Small intestine (tissue), 7 donors: ENCODE results near the gene TRMU. TPM values are rescaled to one million over a fixed set of nuclear protein-coding genes. Genes with fewer than 3 reads are reported as not detected.

Experiments used
- DNase-seq, 2 donors: peaks; one replicate each; pipeline versions ENCODE4 v3.0.0 to v3.0.0-alpha.2; 2013
- FAIRE-seq: peaks from 2 replicates; lab custom pipeline; 2012; peaks lifted over from hg19 to GRCh38; lab: Jason Lieb, UNC
- H3K27ac ChIP-seq, 3 donors: one replicate each; pipeline ENCODE4 v1.5.1; 2013; ENCODE audit warnings: low read length in 2 of 3, mild to moderate bottlenecking in 2 of 3, control low read depth in 1 of 3, inconsistent platforms in 1 of 3, low read depth in 1 of 3, moderate library complexity in 1 of 3
- H3K27me3 ChIP-seq, 3 donors: one replicate each; pipeline ENCODE4 v1.6.1; 2013; ENCODE audit warnings: low read length in 3 of 3, inconsistent platforms in 1 of 3; ENCODE audit not compliant: control insufficient read depth in 3 of 3, insufficient read depth in 3 of 3
- H3K36me3 ChIP-seq, 3 donors: one replicate each; pipeline ENCODE4 v1.6.1; 2013; ENCODE audit warnings: low read length in 3 of 3, inconsistent platforms in 1 of 3, low read depth in 1 of 3, mild to moderate bottlenecking in 1 of 3, moderate library complexity in 1 of 3; ENCODE audit not compliant: control insufficient read depth in 3 of 3, insufficient read depth in 2 of 3
- H3K4me1 ChIP-seq, 3 donors: one replicate each; pipeline ENCODE4 v1.6.1; 2013; ENCODE audit warnings: low read length in 2 of 3, inconsistent platforms in 1 of 3, low read depth in 1 of 3, mild to moderate bottlenecking in 1 of 3, moderate library complexity in 1 of 3; ENCODE audit not compliant: control insufficient read depth in 3 of 3, insufficient read depth in 2 of 3
- H3K4me3 ChIP-seq, 3 donors: one replicate each; pipeline ENCODE4 v1.5.1; 2013; ENCODE audit warnings: low read length in 3 of 3, control low read depth in 1 of 3, inconsistent platforms in 1 of 3, low read depth in 1 of 3, mild to moderate bottlenecking in 1 of 3, moderate library complexity in 1 of 3
- H3K9me3 ChIP-seq, 2 donors: one replicate each; pipeline ENCODE4 v1.6.1; 2013; ENCODE audit warnings: low read depth in 1 of 2, low read length in 1 of 2; ENCODE audit not compliant: control insufficient read depth in 2 of 2, insufficient read depth in 1 of 2
- WGBS, 3 donors: extraction: QIAGEN DNeasy Blood & Tissue Kit; methylation state at CpG; one replicate each; pipeline ENCODE4 v1.1.7; 2013; 5-methylcytosine and 5-hydroxymethylcytosine counted together
- polyA plus RNA-seq, 4 donors: library from polyadenylated mRNA; stranded (reverse) in 3 of 4; unstranded in 1 of 4; fragments of 200-250 nt in 3 of 4; fragments of 120-200 nt in 1 of 4; gene quantifications; one replicate each; pipeline versions ENCODE4 v1.2.1 to v1.2.3, GENCODE V29; 2013
- donor health status: healthy with polysubstance abuse.
- donor health status: control.
- donor health status: control.
- donor health status: Bipolar disorder and iron deficiency.
- donor health status: healthy.

The TRMU gene
- polyA plus RNA-seq, 4 donors = 17.0 to 38.6 (median 34.3) TPM

- peaks cover 6 to 94% (median 28%) of the 10 kb centered on the region in 3 donors for H3K36me3 ChIP-seq
- H3K4me3 ChIP-seq = no peak overlapping the region
- no peaks in the 10 kb centered on the region for H3K4me1 ChIP-seq
- H3K27ac ChIP-seq = no peak overlapping the region
- FAIRE-seq (no peak), DNase-seq (no peak)
- H3K27me3 ChIP-seq = no peaks in the 10 kb centered on the region
- 89 to 94% (median 92%) methylated on average over 8 of the region's 8 CpGs for WGBS, 3 donors
- H3K9me3 ChIP-seq = no peaks in the 10 kb centered on the region
Measured at GRCh38 chr22:46353483-46354105, 18.1 kb downstream of the TRMU start.

DNA sequence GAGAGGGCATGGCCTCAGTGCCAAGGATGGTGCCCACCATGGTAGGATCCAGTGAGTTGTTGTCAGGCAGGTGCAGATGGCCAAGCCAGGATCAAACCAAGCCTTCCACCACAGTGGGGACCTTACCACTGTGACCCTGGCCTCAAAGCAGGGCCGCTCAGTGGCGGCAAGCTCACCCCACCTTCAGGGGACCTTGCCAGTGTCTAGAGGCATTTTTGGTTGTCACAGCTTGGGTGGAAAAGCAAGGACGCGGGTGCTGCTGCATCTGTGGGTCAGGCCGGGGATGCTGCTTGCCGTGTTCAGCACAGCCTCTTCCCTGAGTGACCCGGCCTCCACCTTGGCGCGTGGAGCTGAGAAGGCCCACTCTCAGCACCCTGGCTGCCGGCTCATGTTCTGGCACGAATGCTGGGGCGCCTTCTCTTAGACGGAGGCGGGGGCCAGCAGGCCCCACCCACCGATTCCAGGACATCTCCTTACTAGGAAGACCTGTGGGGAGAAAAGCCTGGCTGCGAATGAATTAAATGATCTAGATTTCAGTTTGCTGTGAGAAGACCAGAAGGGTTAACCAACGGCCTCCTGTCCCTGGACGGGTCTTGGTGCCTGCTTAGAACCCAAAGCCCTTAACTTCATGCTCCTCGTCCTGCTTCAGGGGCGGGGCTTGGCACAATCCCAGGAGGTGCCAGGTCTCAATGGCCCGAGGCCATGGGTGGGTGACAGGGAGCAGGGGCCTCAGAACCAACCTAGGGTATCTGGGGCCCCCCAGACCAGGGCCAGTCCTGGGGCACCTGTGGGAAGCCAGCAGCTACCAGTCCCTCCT, 18.9 kb downstream of the TRMU start:
- Histone ChIP-seq H3K4me1 (no peaks in the 10 kb centered on the region), H3K4me3 (no peak overlapping the region), H3K9me3 (no peaks in the 10 kb centered on the region), H3K27me3 (no peaks in the 10 kb centered on the region), H3K27ac (no peak overlapping the region), H3K36me3 (peaks cover 6 to 95% (median 26%) of the 10 kb centered on the region in 3 donors)
- WGBS, 3 donors = 86 to 89% (median 87%) methylated on average over 21 of the region's 21 CpGs
- FAIRE-seq (no peak), DNase-seq (no peak)

GRCh38 chr22:46354993-46355305, 19.4 kb downstream of the TRMU start:
- Histone ChIP-seq H3K36me3 (peaks cover 6 to 98% (median 26%) of the 10 kb centered on the region in 3 donors), H3K4me3 (no peak overlapping the region), H3K4me1 (no peaks in the 10 kb centered on the region), H3K27me3 (no peaks in the 10 kb centered on the region), H3K9me3 (peaks cover 0 to 2% of the 10 kb centered on the region in 2 donors), H3K27ac (no peak overlapping the region)
- DNase-seq (no peak), FAIRE-seq (no peak)
- 90 to 92% (median 92%) methylated on average over 7 of the region's 7 CpGs for WGBS, 3 donors

GRCh38 chr22:46355369-46355995, 20.0 kb downstream of the TRMU start:
- FAIRE-seq = no peak
- Histone ChIP-seq H3K9me3 (peaks cover 0 to 6% of the 10 kb centered on the region in 2 donors), H3K4me1 (no peaks in the 10 kb centered on the region), H3K36me3 (peaks cover 3 to 96% (median 24%) of the 10 kb centered on the region in 3 donors), H3K4me3 (no peak overlapping the region), H3K27me3 (no peaks in the 10 kb centered on the region), H3K27ac (no peak overlapping the region)
- DNase-seq = peak; percentile 51 to 75
- 49 to 55% (median 52%) methylated on average over 20 to 22 of the region's 22 CpGs for WGBS, 3 donors

GRCh38 chr22:46355996-46356471, 20.5 kb downstream of the TRMU start:
- WGBS, 3 donors = 82 to 89% (median 83%) methylated on average over 12 of the region's 12 CpGs
- DNase-seq = no peak
- peaks cover 3 to 93% (median 22%) of the 10 kb centered on the region in 3 donors for H3K36me3 ChIP-seq
- no peaks in the 10 kb centered on the region for H3K27me3 ChIP-seq
- H3K4me3 ChIP-seq = no peak overlapping the region
- H3K27ac ChIP-seq = no peak overlapping the region
- FAIRE-seq = no peak
- H3K9me3 ChIP-seq = peaks cover 0 to 10% of the 10 kb centered on the region in 2 donors
- no peaks in the 10 kb centered on the region for H3K4me1 ChIP-seq

DNA sequence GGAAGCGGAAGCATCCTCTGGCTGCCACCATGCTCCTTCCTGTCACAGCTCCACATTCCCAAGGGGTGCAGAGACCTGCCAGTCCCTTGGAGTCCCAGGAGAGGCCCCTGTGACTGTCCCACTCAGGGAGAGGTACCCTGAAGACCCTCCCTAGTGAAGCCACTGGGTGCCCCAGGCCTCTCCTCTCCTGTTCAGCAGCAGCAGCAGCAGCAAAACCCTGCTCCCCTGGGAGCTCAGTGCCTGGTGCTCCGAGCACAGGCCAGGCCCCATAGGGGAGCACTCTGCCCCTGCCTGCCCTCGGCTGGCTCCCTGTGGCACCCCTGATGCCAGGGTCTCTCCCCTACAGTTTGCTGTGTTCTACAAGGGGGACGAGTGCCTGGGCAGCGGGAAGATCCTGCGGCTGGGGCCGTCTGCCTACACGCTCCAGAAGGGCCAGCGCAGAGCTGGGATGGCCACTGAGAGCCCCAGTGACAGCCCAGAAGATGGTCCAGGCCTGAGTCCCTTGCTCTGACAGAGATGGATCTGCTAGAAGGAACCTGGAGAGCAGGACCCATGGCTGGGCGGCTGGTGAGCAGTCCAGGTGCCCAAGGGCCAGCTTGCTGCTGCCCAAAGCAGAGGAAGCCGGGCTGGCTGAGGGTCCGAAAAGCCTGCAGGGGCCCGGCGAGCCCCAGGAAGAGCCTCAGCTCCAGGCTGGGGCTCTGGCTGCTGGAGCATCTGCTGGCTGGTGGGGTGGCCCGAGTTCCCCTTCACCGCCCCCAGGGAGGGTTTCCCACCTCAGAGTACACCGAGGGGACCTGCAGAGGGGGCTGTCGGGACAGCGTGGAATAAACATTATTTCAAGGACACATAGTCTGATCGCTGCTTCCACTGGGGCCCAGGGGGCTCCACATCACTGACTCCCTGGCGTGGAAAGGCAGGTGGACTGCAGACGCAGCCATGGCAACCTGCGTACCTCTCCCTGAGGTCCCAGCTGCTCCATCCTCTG, 21.3 kb downstream of the TRMU start:
- Histone ChIP-seq H3K27ac (no peak overlapping the region), H3K36me3 (peaks cover 3 to 85% (median 22%) of the 10 kb centered on the region in 3 donors), H3K4me3 (no peak overlapping the region), H3K4me1 (peaks cover 0 to 2% (median 1%) of the 10 kb centered on the region in 3 donors), H3K27me3 (no peaks in the 10 kb centered on the region), H3K9me3 (peaks cover 0 to 10% of the 10 kb centered on the region in 2 donors)
- DNase-seq = no peak
- FAIRE-seq = no peak
- WGBS, 3 donors = 91 to 93% (median 93%) methylated on average over 23 of the region's 23 CpGs

GRCh38 chr22:46357711-46358520, 22.4 kb downstream of the TRMU start:
- FAIRE-seq (no peak), DNase-seq (no peak)
- Histone ChIP-seq H3K27ac (no peak overlapping the region), H3K36me3 (peaks cover 0 to 78% (median 13%) of the 10 kb centered on the region in 3 donors), H3K4me1 (peaks cover 0 to 10% (median 6%) of the 10 kb centered on the region in 3 donors), H3K4me3 (no peak overlapping the region), H3K9me3 (peaks cover 0 to 10% of the 10 kb centered on the region in 2 donors), H3K27me3 (no peaks in the 10 kb centered on the region)
- WGBS, 3 donors = 88 to 97% (median 90%) methylated on average over 17 to 19 of the region's 19 CpGs
